Activated CD8-positive, alpha-beta T cell treated with anti-CD3 and anti-CD28 coated beads for 36 hours (primary cell): Measurements from ENCODE around the gene CRYL1. TPM values are rescaled to one million over a fixed set of nuclear protein-coding genes. Genes with fewer than 3 reads are reported as not detected.
A peak's percentile ranks its signal among the peaks of the same experiment; 100 is the strongest.

Experiments
- ATAC-seq: fragments of 200-7000 bp; cut with Tn5 transposase; one replicate; pipeline ENCODE4 v1.10.0; 2021; ENCODE audit warnings: mild to moderate bottlenecking, moderate library complexity
- CTCF ChIA-PET: fragments of 350-600 bp; sonication (Branson Sonifier 250); formaldehyde crosslinking; loops from one replicate; lab custom pipeline; 2021; ENCODE audit warnings: antibody characterized with exemption; lab: Charles Lee
- POLR2A ChIA-PET: fragments of 350-600 bp; sonication (Branson Sonifier 250); formaldehyde crosslinking; loops from one replicate; lab custom pipeline; 2021; ENCODE audit warnings: antibody characterized with exemption; lab: Charles Lee
- DNase-seq: peaks from one replicate; pipeline ENCODE4 v3.0.0-alpha.2; 2020
- H3K27ac Mint-ChIP-seq: one replicate; pipeline ENCODE4 v1.8.0; 2021; ENCODE audit warnings: mild to moderate bottlenecking, mixed read lengths
- H3K27me3 Mint-ChIP-seq: one replicate; pipeline ENCODE4 v1.8.0; 2021; ENCODE audit warnings: mixed read lengths
- H3K36me3 Mint-ChIP-seq: one replicate; pipeline ENCODE4 v1.8.0; 2021; ENCODE audit warnings: low read depth, mixed read lengths
- H3K4me1 Mint-ChIP-seq: one replicate; pipeline ENCODE4 v1.8.0; 2021; ENCODE audit warnings: low read depth, mixed read lengths
- H3K4me3 Mint-ChIP-seq: one replicate; pipeline ENCODE4 v1.8.0; 2021; ENCODE audit warnings: mild to moderate bottlenecking, moderate library complexity, mixed read lengths
- H3K9me3 Mint-ChIP-seq: one replicate; pipeline ENCODE4 v1.8.0; 2021; ENCODE audit warnings: mixed read lengths
- CTCF ChIP-seq: fragments of 200-600 bp; IDR thresholded peaks from one replicate; pipeline ENCODE4 v1.8.0; 2022; ENCODE audit warnings: antibody characterized with exemption, mild to moderate bottlenecking
- intact Hi-C: fragments of 100-400 bp; cut with micrococcal nuclease; formaldehyde crosslinking; loops from one replicate; pipeline ENCODE4 v1.10.0; 2022
- total RNA-seq, 2 experiments: library from RNA; stranded (reverse); gene quantifications; one replicate each; pipeline ENCODE4 v1.2.3, GENCODE V29; 2021

CRYL1 gene
- total RNA-seq, 2 experiments from 2014 or later = 8.5 to 9.4 TPM

- ChIA-PET CTCF (no interaction called here), POLR2A (no interaction called here)
- ATAC-seq (no peak), DNase-seq (no peak)
- intact Hi-C loops = no loop called here
- no peaks in the 10 kb centered on the region for H3K9me3 Mint-ChIP-seq
- H3K27ac Mint-ChIP-seq = no peak overlapping the region
- no peak overlapping the region for H3K4me3 Mint-ChIP-seq
- H3K36me3 Mint-ChIP-seq = peaks cover 2% of the 10 kb centered on the region
- H3K27me3 Mint-ChIP-seq = no peaks in the 10 kb centered on the region
- peaks cover 7% of the 10 kb centered on the region for H3K4me1 Mint-ChIP-seq
- TF ChIP-seq CTCF = no peak
Measured at GRCh38 chr13:20404488-20405222, 121.0 kb downstream of the CRYL1 start.

- H3K27me3 Mint-ChIP-seq = no peaks in the 10 kb centered on the region
- intact Hi-C loops = no loop called here
- DNase-seq (no peak), ATAC-seq (no peak)
- CTCF ChIA-PET = no interaction called here
- no peaks in the 10 kb centered on the region for H3K9me3 Mint-ChIP-seq
- TF ChIP-seq CTCF = no peak
- H3K4me1 Mint-ChIP-seq = peaks cover 7% of the 10 kb centered on the region
- no peak overlapping the region for H3K27ac Mint-ChIP-seq
- POLR2A ChIA-PET = interaction anchor here (0.6 kb wide), 1 partner anchor 226 kb away, joined by 3 read pairs; no protein-coding TSS in a partner anchor
- H3K36me3 Mint-ChIP-seq = peaks cover 2% of the 10 kb centered on the region
- no peak overlapping the region for H3K4me3 Mint-ChIP-seq
Measured at GRCh38 chr13:20403826-20404225, 121.8 kb downstream of the CRYL1 start.

- DNase-seq (no peak), ATAC-seq (no peak)
- no peak for TF ChIP-seq CTCF
- POLR2A ChIA-PET = interaction anchor here (1.3 kb wide), 1 partner anchor 9 kb away, joined by 4 read pairs; no protein-coding TSS in a partner anchor
- no peaks in the 10 kb centered on the region for H3K27me3 Mint-ChIP-seq
- H3K9me3 Mint-ChIP-seq = no peaks in the 10 kb centered on the region
- H3K4me3 Mint-ChIP-seq = no peak overlapping the region
- intact Hi-C loops = no loop called here
- H3K36me3 Mint-ChIP-seq = peaks cover 1% of the 10 kb centered on the region
- CTCF ChIA-PET = no interaction called here
- H3K27ac Mint-ChIP-seq = no peak overlapping the region
- peaks cover 7% of the 10 kb centered on the region for H3K4me1 Mint-ChIP-seq
Measured at GRCh38 chr13:20402881-20403280, 122.8 kb downstream of the CRYL1 start.

- no peak for TF ChIP-seq CTCF
- Mint-ChIP-seq H3K9me3 (no peaks in the 10 kb centered on the region), H3K4me3 (no peak overlapping the region), H3K27me3 (no peaks in the 10 kb centered on the region), H3K27ac (no peak overlapping the region), H3K36me3 (no peaks in the 10 kb centered on the region), H3K4me1 (peaks cover 7% of the 10 kb centered on the region)
- POLR2A ChIA-PET = interaction anchor here (0.5 to 1.3 kb wide), 2 partner anchors 10 to 1036 kb away, joined by 3 to 4 read pairs; no protein-coding TSS in a partner anchor
- DNase-seq (no peak), ATAC-seq (peak; percentile 24)
- CTCF ChIA-PET = interaction anchor here (1.1 kb wide), 1 partner anchor 8 kb away, joined by 4 read pairs; no protein-coding TSS in a partner anchor
- intact Hi-C loops = no loop called here
Measured at GRCh38 chr13:20401931-20402856, 123.5 kb downstream of the CRYL1 start.
